H1 (cell line): ENCODE data around the gene DAO. TPM values are rescaled to one million over a fixed set of nuclear protein-coding genes. Genes with fewer than 3 reads are reported as not detected.

Experiments used
- CTCF ChIA-PET: fragments of 300-600 bp; sonication (Branson Sonifier 250); formaldehyde crosslinking; loops from one replicate; lab custom pipeline; 2021; ENCODE audit not compliant: partially characterized antibody; lab: Charles Lee
- POLR2A ChIA-PET: fragments of 300-600 bp; sonication (Branson Sonifier 250); formaldehyde crosslinking; loops from one replicate; lab custom pipeline; 2021; ENCODE audit warnings: inconsistent platforms; ENCODE audit not compliant: partially characterized antibody; lab: Charles Lee
- DNase-seq, 2 experiments: peaks; one replicate each; pipeline versions ENCODE4 v3.0.0 to v3.0.0-alpha.2; 2010 to 2022; ENCODE audit warnings: low spot score in 2 of 2, low read depth in 1 of 2, mixed read lengths in 1 of 2
- FAIRE-seq: peaks from 2 replicates; lab custom pipeline; 2011; peaks lifted over from hg19 to GRCh38; lab: Jason Lieb, UNC
- H2AFZ ChIP-seq: 2 replicates; pipeline ENCODE4 v1.8.1; 2012; ENCODE audit warnings: low read length, inconsistent platforms
- H2AK5ac ChIP-seq: 2 replicates; pipeline ENCODE4 v1.6.1; 2013; ENCODE audit warnings: low read depth, low read length
- H2BK120ac ChIP-seq: replicated peaks from 2 replicates; pipeline ENCODE3; 2013; ENCODE audit warnings: low read depth, low read length, inconsistent platforms
- H2BK12ac ChIP-seq: 2 replicates; pipeline ENCODE4 v1.6.1; 2013; ENCODE audit warnings: low read depth, low read length
- H2BK15ac ChIP-seq: 2 replicates; pipeline ENCODE4 v1.6.1; 2013; ENCODE audit warnings: low read length
- H2BK20ac ChIP-seq: 2 replicates; pipeline ENCODE4 v1.6.1; 2013; ENCODE audit warnings: low read length
- H2BK5ac ChIP-seq: 2 replicates; pipeline ENCODE4 v1.6.1; 2013; ENCODE audit warnings: low read depth, low read length
- H3K14ac ChIP-seq: 2 replicates; pipeline ENCODE4 v1.6.1; 2013; ENCODE audit warnings: inconsistent platforms; ENCODE audit not compliant: insufficient read length
- H3K18ac ChIP-seq: 2 replicates; pipeline ENCODE4 v1.6.1; 2013; ENCODE audit warnings: low read length; ENCODE audit errors: extremely low read depth
- H3K23ac ChIP-seq: 2 replicates; pipeline ENCODE4 v1.6.1; 2013; ENCODE audit warnings: inconsistent platforms; ENCODE audit not compliant: insufficient read length
- H3K23me2 ChIP-seq: 2 replicates; pipeline ENCODE4 v1.6.1; 2013; ENCODE audit warnings: low read depth, low read length
- H3K27ac ChIP-seq: 2 replicates; pipeline ENCODE4 v1.6.1; 2011; ENCODE audit warnings: low read depth, low read length, inconsistent platforms
- H3K27me3 ChIP-seq, 4 experiments: replicated peaks in 1 of 4; 1 replicate in 1 of 4; 2 replicates in 3 of 4; pipeline versions ENCODE4 v1.6.1 to v1.8.1; 2011 to 2013; ENCODE audit warnings: low read length in 3 of 4, mild to moderate bottlenecking in 3 of 4, inconsistent platforms in 2 of 4, mixed read lengths in 2 of 4, moderate library complexity in 1 of 4; ENCODE audit not compliant: control insufficient read depth in 3 of 4, insufficient read depth in 3 of 4; ENCODE audit errors: extremely low read depth in 1 of 4
- H3K36me3 ChIP-seq, 4 experiments: 2 replicates each; pipeline versions ENCODE4 v1.6.1 to v1.8.1; 2011 to 2013; ENCODE audit warnings: mild to moderate bottlenecking in 4 of 4, low read length in 3 of 4, moderate library complexity in 2 of 4, control low read depth in 1 of 4, inconsistent platforms in 1 of 4; ENCODE audit not compliant: insufficient read depth in 4 of 4, control insufficient read depth in 2 of 4
- H3K4ac ChIP-seq: replicated peaks from 2 replicates; pipeline ENCODE3; 2013; ENCODE audit warnings: low read length, low read depth, mixed read lengths, inconsistent platforms; ENCODE audit not compliant: insufficient read length
- H3K4me1 ChIP-seq, 4 experiments: replicated peaks in 1 of 4; 1 replicate in 1 of 4; 2 replicates in 3 of 4; pipeline versions ENCODE4 v1.6.1 to v1.8.1; 2011 to 2013; ENCODE audit warnings: low read length in 3 of 4, inconsistent platforms in 2 of 4, mixed read lengths in 1 of 4; ENCODE audit not compliant: insufficient read depth in 4 of 4, control insufficient read depth in 3 of 4
- H3K4me2 ChIP-seq, 2 experiments: 2 replicates each; pipeline versions ENCODE4 v1.6.1 to v1.8.1; 2011 to 2013; ENCODE audit warnings: low read depth in 2 of 2, low read length in 2 of 2, control low read depth in 1 of 2, inconsistent platforms in 1 of 2, mild to moderate bottlenecking in 1 of 2; ENCODE audit not compliant: insufficient read depth in 1 of 2
- H3K4me3 ChIP-seq, 4 experiments: fragments of 200-600, 300-600 bp in 1 of 4; sonication (generic), shearing (Covaris generic), sonication (Bioruptor Twin) in 1 of 4; 2 replicates each; pipeline versions ENCODE4 v1.5.1 to v1.8.1; 2011 to 2016; ENCODE audit warnings: low read length in 4 of 4, low read depth in 3 of 4, control low read depth in 2 of 4, inconsistent platforms in 2 of 4, mild to moderate bottlenecking in 2 of 4, mixed read lengths in 1 of 4, moderate library complexity in 1 of 4; ENCODE audit not compliant: insufficient read depth in 2 of 4; ENCODE audit errors: extremely low read depth in 1 of 4
- H3K56ac ChIP-seq: replicated peaks from 2 replicates; pipeline ENCODE3; 2013; ENCODE audit warnings: low read depth, mild to moderate bottlenecking, mixed read lengths, low read length, inconsistent platforms; ENCODE audit not compliant: insufficient read length
- H3K79me1 ChIP-seq: 2 replicates; pipeline ENCODE4 v1.6.1; 2013; ENCODE audit warnings: low read depth, low read length, control low read depth
- H3K79me2 ChIP-seq, 2 experiments: 2 replicates each; pipeline versions ENCODE4 v1.6.1 to v1.8.1; 2012 to 2013; ENCODE audit warnings: low read length in 2 of 2, mild to moderate bottlenecking in 2 of 2, inconsistent platforms in 1 of 2; ENCODE audit not compliant: insufficient read depth in 2 of 2, control insufficient read depth in 1 of 2
- H3K9ac ChIP-seq, 4 experiments: replicated peaks in 1 of 4; 1 replicate in 1 of 4; 2 replicates in 3 of 4; pipeline versions ENCODE4 v1.6.1 to v1.8.1; 2011 to 2013; ENCODE audit warnings: low read depth in 3 of 4, low read length in 3 of 4, control low read depth in 2 of 4, mild to moderate bottlenecking in 2 of 4, moderate library complexity in 2 of 4, inconsistent platforms in 1 of 4; ENCODE audit errors: extremely low read depth in 1 of 4
- H3K9me3 ChIP-seq, 2 experiments: 2 replicates each; pipeline versions ENCODE4 v1.6.1 to v1.8.1; 2012 to 2013; ENCODE audit warnings: mild to moderate bottlenecking in 2 of 2, moderate library complexity in 2 of 2, control low read depth in 1 of 2, inconsistent platforms in 1 of 2, low read depth in 1 of 2, low read length in 1 of 2, mixed read lengths in 1 of 2; ENCODE audit not compliant: insufficient read depth in 2 of 2
- H4K20me1 ChIP-seq, 2 experiments: replicated peaks in 1 of 2; 2 replicates each; pipeline versions ENCODE3 to v1.8.1; 2011 to 2013; ENCODE audit warnings: inconsistent platforms in 2 of 2, low read length in 2 of 2, mild to moderate bottlenecking in 1 of 2; ENCODE audit not compliant: insufficient read depth in 2 of 2, control insufficient read depth in 1 of 2
- H4K5ac ChIP-seq: 2 replicates; pipeline ENCODE4 v1.6.1; 2013; ENCODE audit warnings: low read length, low read depth, mixed read lengths, inconsistent platforms; ENCODE audit not compliant: insufficient read length
- H4K8ac ChIP-seq: 2 replicates; pipeline ENCODE4 v1.8.0; 2013; ENCODE audit warnings: mild to moderate bottlenecking, moderate library complexity, low read length, inconsistent platforms; ENCODE audit not compliant: insufficient read depth; ENCODE audit errors: extremely low read depth
- H4K91ac ChIP-seq: replicated peaks from 2 replicates; pipeline ENCODE3; 2013; ENCODE audit warnings: low read length, mixed read lengths, inconsistent platforms; ENCODE audit not compliant: insufficient read length
- ASH2L ChIP-seq: fragments of 200-600, 300-600 bp; sonication (generic); IDR thresholded peaks from one replicate; pipeline ENCODE4 v1.7.1; 2017; ENCODE audit warnings: low read length
- CEBPB ChIP-seq: IDR thresholded peaks from 2 replicates; pipeline ENCODE4 v1.6.1; 2012; ENCODE audit warnings: low read depth, low read length
- CHD2 ChIP-seq: IDR thresholded peaks from 2 replicates; pipeline ENCODE4 v1.6.1; 2012; ENCODE audit warnings: low read length, improper control_type of control experiment
- CTBP2 ChIP-seq: IDR thresholded peaks from 2 replicates; pipeline ENCODE4 v1.7.0; 2011; ENCODE audit warnings: borderline replicate concordance, mild to moderate bottlenecking, moderate library complexity, mixed read lengths, low read length; ENCODE audit not compliant: insufficient read depth, insufficient read length
- EP300 ChIP-seq, 2 experiments: IDR thresholded peaks; 1 replicate in 1 of 2; 2 replicates in 1 of 2; pipeline ENCODE4 v1.6.1; 2011 to 2012; ENCODE audit warnings: low read depth in 2 of 2, low read length in 2 of 2, mild to moderate bottlenecking in 2 of 2, borderline replicate concordance in 1 of 2, inconsistent platforms in 1 of 2, moderate library complexity in 1 of 2
- JUN ChIP-seq: IDR thresholded peaks from 2 replicates; pipeline ENCODE4 v1.6.1; 2011; ENCODE audit warnings: low read depth, mild to moderate bottlenecking, improper control_type of control experiment, low read length
- KDM4A ChIP-seq: IDR thresholded peaks from one replicate; pipeline ENCODE4 v1.7.1; 2012; ENCODE audit warnings: low read depth, mild to moderate bottlenecking, moderate library complexity, low read length, inconsistent platforms; ENCODE audit not compliant: severe bottlenecking
- MAFK ChIP-seq: IDR thresholded peaks from 2 replicates; pipeline ENCODE4 v1.6.1; 2012; ENCODE audit warnings: low read depth, mild to moderate bottlenecking, improper control_type of control experiment, low read length
- POLR2A ChIP-seq, 2 experiments: IDR thresholded peaks; 1 replicate in 1 of 2; 2 replicates in 1 of 2; pipeline ENCODE4 v1.6.1; 2011; ENCODE audit warnings: low read depth in 2 of 2, low read length in 2 of 2, mild to moderate bottlenecking in 2 of 2; ENCODE audit errors: control extremely low read depth in 1 of 2
- SIN3A ChIP-seq, 2 experiments: IDR thresholded peaks in 1 of 2; conservative IDR thresholded peaks in 1 of 2; 2 replicates each; pipeline ENCODE4 v1.6.1; 2011 to 2012; ENCODE audit warnings: low read length in 2 of 2, improper control_type of control experiment in 1 of 2, low read depth in 1 of 2, mild to moderate bottlenecking in 1 of 2
- SP1 ChIP-seq: IDR thresholded peaks from 2 replicates; pipeline ENCODE4 v1.6.1; 2011; ENCODE audit warnings: low read depth, low read length
- WGBS, 2 experiments: shearing (Covaris generic) in 1 of 2; methylation state at CpG; one replicate each; pipeline versions ENCODE4 v1.1.6 to v1.1.7; 2013 to 2015; ENCODE audit warnings: low lambda C conversion rate in 2 of 2, mixed read lengths in 2 of 2, inconsistent platforms in 1 of 2, low coverage in 1 of 2, missing lambda C conversion rate in 1 of 2; ENCODE audit not compliant: insufficient replicate concordance in 2 of 2, insufficient coverage in 1 of 2, insufficient read length in 1 of 2; ENCODE audit errors: extremely low coverage in 1 of 2, missing lambda C conversion rate in 1 of 2; 5-methylcytosine and 5-hydroxymethylcytosine counted together
- polyA plus RNA-seq, 7 experiments: library from polyadenylated mRNA; depleted of rRNA in 3 of 7; stranded (reverse) in 5 of 7; unstranded in 2 of 7; fragments of >200 nt in 5 of 7; fragments of 200-250 nt in 2 of 7; gene quantifications; 1 replicate in 5 of 7; 2 replicates in 1 of 7; 4 replicates in 1 of 7; pipeline versions ENCODE4 v1.2.1 to v1.2.3, GENCODE V29; 2011 to 2013; ENCODE audit warnings: missing spikeins in 2 of 7, mixed read lengths in 2 of 7
- total RNA-seq: library from RNA; stranded (reverse); fragmentation: NEBNext Ultra II Directional; extraction: Animal tissue kit (Norgen Biotek cat#: 25700); gene quantifications from 2 replicates; pipeline ENCODE4 v1.2.1, GENCODE V29; 2021
- TF ChIP-seq, protein P1 (sequence below), 3 experiments: IDR thresholded peaks; 1 replicate in 2 of 3; 2 replicates in 1 of 3; pipeline versions ENCODE4 v1.5.1 to v1.6.1; 2011; ENCODE audit warnings: low read length in 3 of 3, mild to moderate bottlenecking in 3 of 3, inconsistent platforms in 2 of 3, low read depth in 1 of 3, moderate library complexity in 1 of 3; ENCODE audit not compliant: insufficient read depth in 1 of 3; ENCODE audit errors: control extremely low read depth in 1 of 3

The DAO gene
- total and polyA plus RNA-seq, 2 of the 8 experiments (the other 6 are each of a cell fraction or from before 2014, with no cell fraction given) = not detected

DNA sequence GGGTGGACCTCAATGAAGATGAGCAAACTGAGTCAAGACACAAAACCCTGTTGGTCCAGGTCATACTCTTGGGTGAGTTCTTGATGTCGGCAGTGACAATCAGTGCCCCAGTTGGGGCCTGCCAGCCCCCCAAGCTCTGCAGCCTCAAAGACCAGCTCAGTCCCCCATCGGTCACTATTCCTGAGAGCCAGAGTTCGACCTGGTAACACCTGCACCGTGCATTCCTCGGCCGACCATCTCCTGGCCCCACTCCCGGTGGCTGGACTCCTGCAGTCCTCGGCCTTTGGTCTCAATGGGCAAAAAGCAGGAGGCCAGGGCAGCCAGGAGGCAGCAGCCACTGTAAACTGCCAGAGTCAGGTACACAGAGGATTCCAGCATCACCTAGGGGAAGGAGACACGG, 32.5 kb downstream of the DAO start:
- Histone ChIP-seq H3K27me3 (no peaks in the 10 kb centered on the region), H2BK5ac (no peak overlapping the region), H3K27ac (no peak overlapping the region), H4K5ac (no peak overlapping the region), H3K4me2 (no peak overlapping the region), H3K23ac (no peak overlapping the region), H3K4ac (no peak overlapping the region), H3K4me1 (peaks cover 0 to 2% (median 0%) of the 10 kb centered on the region in 4 experiments; a peak in 2 of 7 replicates), H2AK5ac (no peak overlapping the region), H2AFZ (no peak overlapping the region), H2BK15ac (no peak overlapping the region), H4K20me1 (no peaks in the 10 kb centered on the region), H4K91ac (no peak overlapping the region), H3K9me3 (no peaks in the 10 kb centered on the region), H3K79me2 (no peaks in the 10 kb centered on the region), H3K4me3 (no peak overlapping the region), H2BK120ac (no peak overlapping the region), H3K56ac (no peak overlapping the region), H3K79me1 (no peaks in the 10 kb centered on the region), H2BK20ac (no peak overlapping the region), H3K23me2 (no peaks in the 10 kb centered on the region), H3K9ac (no peak overlapping the region), H3K14ac (no peak overlapping the region), H4K8ac (no peak overlapping the region), H3K18ac (no peak overlapping the region), H2BK12ac (no peak overlapping the region), H3K36me3 (no peaks in the 10 kb centered on the region)
- DNase-seq (no peak), FAIRE-seq (no peak)
- ChIA-PET POLR2A (no interaction called here), CTCF (interaction anchor here (2.7 kb wide), 1 partner anchor 29 kb away, joined by 8 read pairs; no protein-coding TSS in a partner anchor)
- WGBS, 2 experiments = 95% methylated on average over 9 of the region's 9 CpGs; no CpG with 5 or more reads in 1 of the 2 experiments
- no peak for TF ChIP-seq JUN
- TF ChIP-seq ASH2L = no peak
- TF ChIP-seq MAFK = no peak
- TF ChIP-seq CHD2 = no peak
- TF ChIP-seq EP300 (IDR thresholded peaks at IDR 0.05; ENCODE audit: borderline replicate concordance in 1 of 2, low read depth in 2 of 2, low read length in 2 of 2) = no peak
- no peak for TF ChIP-seq POLR2A (IDR thresholded peaks at IDR 0.05; ENCODE audit: control extremely low read depth in 1 of 2, low read depth in 2 of 2, low read length in 2 of 2)
- TF ChIP-seq CEBPB = no peak
- no peak for TF ChIP-seq KDM4A
- no peak for TF ChIP-seq CTBP2
- no peak for TF ChIP-seq SP1
- TF ChIP-seq, protein P1, sequence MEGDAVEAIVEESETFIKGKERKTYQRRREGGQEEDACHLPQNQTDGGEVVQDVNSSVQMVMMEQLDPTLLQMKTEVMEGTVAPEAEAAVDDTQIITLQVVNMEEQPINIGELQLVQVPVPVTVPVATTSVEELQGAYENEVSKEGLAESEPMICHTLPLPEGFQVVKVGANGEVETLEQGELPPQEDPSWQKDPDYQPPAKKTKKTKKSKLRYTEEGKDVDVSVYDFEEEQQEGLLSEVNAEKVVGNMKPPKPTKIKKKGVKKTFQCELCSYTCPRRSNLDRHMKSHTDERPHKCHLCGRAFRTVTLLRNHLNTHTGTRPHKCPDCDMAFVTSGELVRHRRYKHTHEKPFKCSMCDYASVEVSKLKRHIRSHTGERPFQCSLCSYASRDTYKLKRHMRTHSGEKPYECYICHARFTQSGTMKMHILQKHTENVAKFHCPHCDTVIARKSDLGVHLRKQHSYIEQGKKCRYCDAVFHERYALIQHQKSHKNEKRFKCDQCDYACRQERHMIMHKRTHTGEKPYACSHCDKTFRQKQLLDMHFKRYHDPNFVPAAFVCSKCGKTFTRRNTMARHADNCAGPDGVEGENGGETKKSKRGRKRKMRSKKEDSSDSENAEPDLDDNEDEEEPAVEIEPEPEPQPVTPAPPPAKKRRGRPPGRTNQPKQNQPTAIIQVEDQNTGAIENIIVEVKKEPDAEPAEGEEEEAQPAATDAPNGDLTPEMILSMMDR (IDR thresholded peaks at IDR 0.05; ENCODE audit: control extremely low read depth in 1 of 3, insufficient read depth in 1 of 3, low read depth in 1 of 3, low read length in 3 of 3) = no peak
- TF ChIP-seq SIN3A (conservative IDR thresholded peaks at IDR 0.05 in 1 of 2, IDR thresholded peaks at IDR 0.05 in 1 of 2; ENCODE audit: low read depth in 1 of 2, low read length in 2 of 2) = no peak
